ENCODE results near the gene XPNPEP1. TPM values are rescaled to one million over a fixed set of nuclear protein-coding genes. Genes with fewer than 3 reads are reported as not detected.
A peak's percentile ranks its signal among the peaks of the same experiment; 100 is the strongest.

Gene XPNPEP1
- polyA plus RNA-seq, 4 donors: 76.6 to 138 (median 112) TPM

GRCh38 chr10:109887776-109888175 lies 35.5 kb downstream of the XPNPEP1 start:
- whole genome bisulfite sequencing, 3 donors: 86 to 95% (median 87%) methylated on average over 9 of the region's 9 CpGs
- no peak for DNase-seq
- Histone ChIP-seq H3K4me1 (ENCODE audit: control insufficient read depth in 3 of 3, insufficient read depth in 2 of 3, low read depth in 1 of 3, low read length in 2 of 3) (peaks cover 3 to 30% (median 8%) of the 10 kb centered on the region in 3 donors), H3K27ac (ENCODE audit: low read depth in 1 of 3, low read length in 2 of 3) (no peak overlapping the region), H3K27me3 (ENCODE audit: control insufficient read depth in 3 of 3, insufficient read depth in 3 of 3, low read length in 3 of 3) (no peaks in the 10 kb centered on the region), H3K9me3 (ENCODE audit: control insufficient read depth in 2 of 2, insufficient read depth in 1 of 2, low read depth in 1 of 2, low read length in 1 of 2) (no peaks in the 10 kb centered on the region), H3K4me3 (ENCODE audit: low read depth in 1 of 3, low read length in 3 of 3) (no peak overlapping the region), H3K36me3 (ENCODE audit: control insufficient read depth in 3 of 3, insufficient read depth in 2 of 3, low read depth in 1 of 3, low read length in 3 of 3) (peaks cover 15 to 73% (median 40%) of the 10 kb centered on the region in 3 donors)
- FAIRE-seq: no peak

DNA sequence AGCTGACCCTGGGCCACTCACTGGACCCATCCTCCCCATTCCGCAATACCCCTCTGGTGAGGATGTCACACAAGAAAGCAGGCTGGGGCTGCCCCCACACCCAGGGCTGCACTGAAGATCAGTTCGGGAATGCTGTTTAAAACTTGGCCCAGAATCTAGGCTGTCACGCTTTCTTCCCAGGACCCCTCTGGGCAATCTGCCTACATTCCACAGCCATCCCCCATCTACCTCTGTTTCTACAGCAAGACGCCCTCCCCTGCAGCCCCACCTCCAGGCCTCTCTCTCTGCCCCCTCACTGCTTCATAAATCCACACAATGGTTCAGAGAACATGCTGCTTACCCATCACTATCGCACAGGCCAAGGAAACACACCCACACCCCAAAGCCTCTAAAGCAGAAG lies 36.1 kb downstream of the XPNPEP1 start:
- Histone ChIP-seq H3K27ac (ENCODE audit: low read depth in 1 of 3, low read length in 2 of 3) (no peak overlapping the region), H3K4me1 (ENCODE audit: control insufficient read depth in 3 of 3, insufficient read depth in 2 of 3, low read depth in 1 of 3, low read length in 2 of 3) (peaks cover 2 to 26% (median 6%) of the 10 kb centered on the region in 3 donors), H3K4me3 (ENCODE audit: low read depth in 1 of 3, low read length in 3 of 3) (no peak overlapping the region), H3K36me3 (ENCODE audit: control insufficient read depth in 3 of 3, insufficient read depth in 2 of 3, low read depth in 1 of 3, low read length in 3 of 3) (peaks cover 15 to 76% (median 44%) of the 10 kb centered on the region in 3 donors), H3K9me3 (ENCODE audit: control insufficient read depth in 2 of 2, insufficient read depth in 1 of 2, low read depth in 1 of 2, low read length in 1 of 2) (no peaks in the 10 kb centered on the region), H3K27me3 (ENCODE audit: control insufficient read depth in 3 of 3, insufficient read depth in 3 of 3, low read length in 3 of 3) (no peaks in the 10 kb centered on the region)
- DNase-seq (no peak), FAIRE-seq (no peak)
- 85 to 95% (median 94%) methylated on average over 5 of the region's 5 CpGs for WGBS, 3 donors

- H3K9me3 ChIP-seq (ENCODE audit: control insufficient read depth in 2 of 2, insufficient read depth in 1 of 2, low read depth in 1 of 2, low read length in 1 of 2): no peaks in the 10 kb centered on the region
- H3K4me1 ChIP-seq (ENCODE audit: control insufficient read depth in 3 of 3, insufficient read depth in 2 of 3, low read depth in 1 of 3, low read length in 2 of 3): peaks cover 0 to 22% (median 2%) of the 10 kb centered on the region in 3 donors
- DNase-seq: no peak
- H3K4me3 ChIP-seq (ENCODE audit: low read depth in 1 of 3, low read length in 3 of 3): no peak overlapping the region
- FAIRE-seq: no peak
- H3K36me3 ChIP-seq (ENCODE audit: control insufficient read depth in 3 of 3, insufficient read depth in 2 of 3, low read depth in 1 of 3, low read length in 3 of 3): peaks cover 15 to 75% (median 42%) of the 10 kb centered on the region in 3 donors
- no peaks in the 10 kb centered on the region for H3K27me3 ChIP-seq (ENCODE audit: control insufficient read depth in 3 of 3, insufficient read depth in 3 of 3, low read length in 3 of 3)
- 83 to 88% (median 83%) methylated on average over 2 of the region's 2 CpGs for WGBS, 3 donors
- no peak overlapping the region for H3K27ac ChIP-seq (ENCODE audit: low read depth in 1 of 3, low read length in 2 of 3)
Measured at GRCh38 chr10:109886781-109887140, 36.5 kb downstream of the XPNPEP1 start.

DNA sequence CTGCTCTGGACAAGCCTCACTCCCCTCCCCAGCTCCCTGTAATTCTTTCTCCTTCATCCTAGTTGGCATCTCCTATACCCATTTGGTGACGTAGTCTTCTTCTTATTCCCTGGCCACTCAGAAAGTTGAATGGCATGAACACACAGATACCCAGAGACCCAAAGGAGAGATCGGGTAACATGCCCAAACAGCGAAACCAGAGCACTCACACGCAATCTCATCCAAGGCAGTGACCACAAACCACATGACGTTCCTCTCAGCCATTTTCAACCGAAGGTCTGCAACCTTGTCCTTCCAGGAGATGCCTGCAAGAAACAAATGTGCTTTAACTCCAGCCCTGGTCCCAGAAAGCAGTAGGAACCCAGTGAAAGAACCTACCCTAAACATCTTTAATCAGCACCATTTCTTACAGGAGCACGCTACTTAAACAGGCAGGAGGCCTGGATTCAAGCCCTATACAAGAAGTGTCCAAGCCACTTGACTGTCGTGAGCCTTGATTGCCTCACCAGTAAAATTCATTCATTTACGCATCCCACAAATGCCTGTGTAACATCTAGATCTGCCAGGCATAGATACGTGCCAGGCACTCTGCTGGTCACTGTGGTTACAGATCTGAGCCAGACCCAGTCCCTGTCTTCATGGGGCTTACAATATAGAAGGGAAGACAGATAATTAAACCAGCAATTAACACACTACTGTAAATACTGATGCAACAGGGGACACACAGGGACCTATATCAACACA lies 37.1 kb downstream of the XPNPEP1 start:
- no peaks in the 10 kb centered on the region for H3K27me3 ChIP-seq (ENCODE audit: control insufficient read depth in 3 of 3, insufficient read depth in 3 of 3, low read length in 3 of 3)
- peaks cover 18 to 75% (median 41%) of the 10 kb centered on the region in 3 donors for H3K36me3 ChIP-seq (ENCODE audit: control insufficient read depth in 3 of 3, insufficient read depth in 2 of 3, low read depth in 1 of 3, low read length in 3 of 3)
- peaks cover 0 to 22% (median 2%) of the 10 kb centered on the region in 3 donors for H3K4me1 ChIP-seq (ENCODE audit: control insufficient read depth in 3 of 3, insufficient read depth in 2 of 3, low read depth in 1 of 3, low read length in 2 of 3)
- H3K9me3 ChIP-seq (ENCODE audit: control insufficient read depth in 2 of 2, insufficient read depth in 1 of 2, low read depth in 1 of 2, low read length in 1 of 2): no peaks in the 10 kb centered on the region
- H3K27ac ChIP-seq (ENCODE audit: low read depth in 1 of 3, low read length in 2 of 3): peak overlapping the region in 1 of 3 donors; percentile 27
- DNase-seq: no peak
- FAIRE-seq: no peak
- H3K4me3 ChIP-seq (ENCODE audit: low read depth in 1 of 3, low read length in 3 of 3): no peak overlapping the region
- WGBS, 3 donors: 86 to 94% (median 86%) methylated on average over 10 of the region's 10 CpGs

DNA sequence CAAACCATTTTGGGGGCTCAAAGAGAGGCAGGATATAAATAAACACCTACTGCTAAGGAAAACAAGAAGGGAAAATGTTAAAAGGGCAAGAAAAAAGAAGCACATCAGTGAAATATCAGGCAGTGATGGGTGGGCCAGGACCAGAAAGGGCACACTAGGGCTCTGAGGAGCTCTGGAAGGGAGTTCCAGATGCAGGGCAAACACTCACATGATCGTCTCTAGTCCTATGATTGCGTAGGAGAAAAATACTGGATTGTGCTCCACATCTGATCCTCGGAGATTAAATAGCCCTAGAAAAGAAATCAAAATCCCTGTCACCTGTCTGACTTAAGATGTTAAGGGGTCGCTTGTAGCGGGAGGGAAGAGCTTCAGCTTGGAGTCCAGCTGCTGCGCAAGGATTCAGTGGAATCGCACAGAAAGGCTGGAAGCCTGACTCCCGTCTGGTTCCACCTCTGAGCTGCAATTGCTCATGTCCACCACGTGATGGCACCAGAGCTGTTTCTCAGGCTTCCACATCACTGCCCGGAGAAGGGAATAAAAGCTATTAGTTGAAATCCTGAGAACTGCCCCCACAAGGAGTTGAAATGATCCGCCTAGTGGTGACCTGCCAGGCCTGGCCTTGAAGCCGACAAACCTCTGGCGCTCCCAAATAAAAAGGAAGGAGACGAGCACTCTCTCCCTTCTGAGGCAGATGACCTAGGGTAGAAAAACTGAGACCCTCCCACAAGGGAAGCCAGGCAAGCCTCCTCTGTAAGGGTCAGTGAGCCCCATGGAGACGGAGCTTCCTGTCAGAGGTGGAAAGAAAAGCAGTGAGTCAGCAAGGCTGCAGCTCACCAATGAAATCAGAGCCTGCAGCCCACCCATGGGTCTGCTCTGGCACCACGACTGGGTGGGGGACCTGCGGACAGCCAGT lies 39.2 kb downstream of the XPNPEP1 start:
- 29 to 37% (median 30%) methylated on average over 17 of the region's 17 CpGs for WGBS, 3 donors

DNA sequence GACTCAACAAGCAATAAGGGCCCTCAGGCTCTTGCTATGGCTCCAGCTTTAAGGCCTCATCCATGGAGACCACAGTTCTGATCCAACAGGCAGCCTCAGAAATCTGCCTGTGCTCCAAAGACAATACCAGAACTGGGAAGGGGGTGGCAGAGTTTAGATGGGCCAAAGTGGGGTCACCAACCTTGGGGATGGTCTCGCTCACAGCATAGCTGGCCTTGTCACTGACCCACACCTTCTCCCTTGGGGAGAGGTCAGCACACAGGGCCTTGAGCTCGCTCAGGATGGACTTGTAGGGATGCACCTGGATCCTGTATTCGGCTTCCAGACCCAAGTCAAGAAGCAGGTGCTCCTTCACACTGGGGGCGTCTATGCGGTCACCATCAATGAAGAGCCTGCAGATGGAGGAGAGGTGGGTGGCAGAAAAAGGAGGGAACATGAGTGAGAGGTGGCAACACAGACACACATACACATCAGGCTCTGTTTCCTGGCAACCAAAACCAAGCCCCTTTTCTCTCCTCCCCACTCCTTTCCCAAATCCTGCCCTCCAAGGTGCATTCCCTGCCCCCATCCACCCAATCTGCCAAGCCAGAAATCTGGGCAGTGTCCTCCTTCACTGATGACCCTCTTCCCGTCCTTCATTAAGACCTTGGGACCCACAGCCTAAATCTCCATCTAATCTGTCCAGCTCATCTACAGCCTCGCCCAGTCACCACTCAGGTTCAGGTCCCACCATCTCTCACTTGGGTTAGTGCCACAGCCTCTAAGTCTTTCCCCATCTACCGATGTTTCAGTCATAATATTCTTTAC lies 40.9 kb downstream of the XPNPEP1 start:
- FAIRE-seq: no peak
- no peak overlapping the region for H3K27ac ChIP-seq (ENCODE audit: low read depth in 1 of 3, low read length in 2 of 3)
- WGBS, 3 donors: 93 to 97% (median 97%) methylated on average over 8 of the region's 8 CpGs

More for the DNA sequence above, 39.2 kb downstream of the XPNPEP1 start:
- peak; percentile 83 to 91 for DNase-seq
- H3K27me3 ChIP-seq (ENCODE audit: control insufficient read depth in 3 of 3, insufficient read depth in 3 of 3, low read length in 3 of 3): no peaks in the 10 kb centered on the region
- peak overlapping the region in 2 of 3 donors; percentile 38 to 48 for H3K27ac ChIP-seq (ENCODE audit: low read depth in 1 of 3, low read length in 2 of 3)
- H3K9me3 ChIP-seq (ENCODE audit: control insufficient read depth in 2 of 2, insufficient read depth in 1 of 2, low read depth in 1 of 2, low read length in 1 of 2): no peaks in the 10 kb centered on the region
- H3K36me3 ChIP-seq (ENCODE audit: control insufficient read depth in 3 of 3, insufficient read depth in 2 of 3, low read depth in 1 of 3, low read length in 3 of 3): peaks cover 24 to 76% (median 41%) of the 10 kb centered on the region in 3 donors
- no peak overlapping the region for H3K4me3 ChIP-seq (ENCODE audit: low read depth in 1 of 3, low read length in 3 of 3)
- H3K4me1 ChIP-seq (ENCODE audit: control insufficient read depth in 3 of 3, insufficient read depth in 2 of 3, low read depth in 1 of 3, low read length in 2 of 3): peaks cover 0 to 15% (median 2%) of the 10 kb centered on the region in 3 donors
- no peak for FAIRE-seq

DNA sequence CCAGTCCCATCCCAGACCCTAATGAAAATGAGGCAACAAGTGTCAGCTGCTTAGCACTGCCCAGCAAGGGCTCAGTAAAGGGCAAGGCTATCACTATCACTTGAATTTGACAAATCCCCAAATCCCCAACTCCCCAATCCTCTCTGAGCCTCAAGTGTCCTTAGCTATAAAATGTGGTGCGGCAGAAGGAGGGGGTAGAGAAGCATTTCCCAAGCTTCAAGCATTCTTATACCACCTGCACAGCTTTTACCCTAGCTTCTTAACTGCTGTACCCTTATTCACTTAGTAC lies 41.6 kb downstream of the XPNPEP1 start:
- 95 to 100% (median 96%) methylated on average over 1 of the region's 1 CpG for WGBS, 3 donors
- Histone ChIP-seq H3K4me3 (ENCODE audit: low read depth in 1 of 3, low read length in 3 of 3) (no peak overlapping the region), H3K4me1 (ENCODE audit: control insufficient read depth in 3 of 3, insufficient read depth in 2 of 3, low read depth in 1 of 3, low read length in 2 of 3) (peaks cover 0 to 15% (median 2%) of the 10 kb centered on the region in 3 donors), H3K27ac (ENCODE audit: low read depth in 1 of 3, low read length in 2 of 3) (no peak overlapping the region), H3K9me3 (ENCODE audit: control insufficient read depth in 2 of 2, insufficient read depth in 1 of 2, low read depth in 1 of 2, low read length in 1 of 2) (no peaks in the 10 kb centered on the region), H3K36me3 (ENCODE audit: control insufficient read depth in 3 of 3, insufficient read depth in 2 of 3, low read depth in 1 of 3, low read length in 3 of 3) (peaks cover 23 to 69% (median 44%) of the 10 kb centered on the region in 3 donors), H3K27me3 (ENCODE audit: control insufficient read depth in 3 of 3, insufficient read depth in 3 of 3, low read length in 3 of 3) (no peaks in the 10 kb centered on the region)
- no peak for DNase-seq
- FAIRE-seq: no peak

More for the DNA sequence above, 40.9 kb downstream of the XPNPEP1 start:
- Histone ChIP-seq H3K4me1 (ENCODE audit: control insufficient read depth in 3 of 3, insufficient read depth in 2 of 3, low read depth in 1 of 3, low read length in 2 of 3) (peaks cover 0 to 15% (median 2%) of the 10 kb centered on the region in 3 donors), H3K9me3 (ENCODE audit: control insufficient read depth in 2 of 2, insufficient read depth in 1 of 2, low read depth in 1 of 2, low read length in 1 of 2) (no peaks in the 10 kb centered on the region), H3K36me3 (ENCODE audit: control insufficient read depth in 3 of 3, insufficient read depth in 2 of 3, low read depth in 1 of 3, low read length in 3 of 3) (peaks cover 19 to 69% (median 40%) of the 10 kb centered on the region in 3 donors), H3K27me3 (ENCODE audit: control insufficient read depth in 3 of 3, insufficient read depth in 3 of 3, low read length in 3 of 3) (no peaks in the 10 kb centered on the region), H3K4me3 (ENCODE audit: low read depth in 1 of 3, low read length in 3 of 3) (no peak overlapping the region)
- DNase-seq: no peak
